A673 (cell line): ENCODE data around the gene AQP7.

Experiments
- EZH2 ChIP-seq: fragments of 200-600 bp; sonication (generic); IDR thresholded peaks from 2 replicates; pipeline ENCODE4 v1.6.1; 2017; ENCODE audit warnings: borderline replicate concordance, low read depth, mild to moderate bottlenecking, mixed read lengths, antibody characterized with exemption, low read length; ENCODE audit not compliant: poor library complexity, severe bottlenecking
- TF ChIP-seq, protein P1 (sequence below): fragments of 300-800, 200-600 bp; sonication (generic); conservative IDR thresholded peaks from 2 replicates; pipeline ENCODE4 v1.5.1; 2017; ENCODE audit warnings: low read depth, mild to moderate bottlenecking, antibody characterized with exemption, low read length, moderate library complexity, mixed read lengths

- TF ChIP-seq, protein P1, sequence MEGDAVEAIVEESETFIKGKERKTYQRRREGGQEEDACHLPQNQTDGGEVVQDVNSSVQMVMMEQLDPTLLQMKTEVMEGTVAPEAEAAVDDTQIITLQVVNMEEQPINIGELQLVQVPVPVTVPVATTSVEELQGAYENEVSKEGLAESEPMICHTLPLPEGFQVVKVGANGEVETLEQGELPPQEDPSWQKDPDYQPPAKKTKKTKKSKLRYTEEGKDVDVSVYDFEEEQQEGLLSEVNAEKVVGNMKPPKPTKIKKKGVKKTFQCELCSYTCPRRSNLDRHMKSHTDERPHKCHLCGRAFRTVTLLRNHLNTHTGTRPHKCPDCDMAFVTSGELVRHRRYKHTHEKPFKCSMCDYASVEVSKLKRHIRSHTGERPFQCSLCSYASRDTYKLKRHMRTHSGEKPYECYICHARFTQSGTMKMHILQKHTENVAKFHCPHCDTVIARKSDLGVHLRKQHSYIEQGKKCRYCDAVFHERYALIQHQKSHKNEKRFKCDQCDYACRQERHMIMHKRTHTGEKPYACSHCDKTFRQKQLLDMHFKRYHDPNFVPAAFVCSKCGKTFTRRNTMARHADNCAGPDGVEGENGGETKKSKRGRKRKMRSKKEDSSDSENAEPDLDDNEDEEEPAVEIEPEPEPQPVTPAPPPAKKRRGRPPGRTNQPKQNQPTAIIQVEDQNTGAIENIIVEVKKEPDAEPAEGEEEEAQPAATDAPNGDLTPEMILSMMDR, result no peak
- TF ChIP-seq EZH2, result no peak
Observed at GRCh38 chr9:33403941-33404787, 1.8 kb upstream of the AQP7 start.
